HCT116 (cell line): ENCODE data around the gene BMPER. TPM values are rescaled to one million over a fixed set of nuclear protein-coding genes. Genes with fewer than 3 reads are reported as not detected.

Source experiments
- ATAC-seq: fragments of 200-7000 bp; cut with Tn5 transposase; 2 replicates; pipeline ENCODE4 v1.9.1; 2020; ENCODE audit warnings: mild to moderate bottlenecking, moderate library complexity
- BruUV-seq: library from RNA; stranded (reverse); fragments of 400-500 nt; replicated peaks from 2 replicates; lab custom pipeline; 2021; lab: Mats Ljungman, UMichigan
- CTCF ChIA-PET: fragments of 300-600 bp; sonication (Branson Sonifier 250); formaldehyde crosslinking; loops from one replicate; lab custom pipeline; 2021; ENCODE audit warnings: antibody characterized with exemption; lab: Charles Lee
- POLR2A ChIA-PET: fragments of 300-600, 350-600 bp; sonication (Branson Sonifier 250); formaldehyde crosslinking; loops from one replicate; lab custom pipeline; 2021; ENCODE audit warnings: antibody characterized with exemption; lab: Charles Lee
- RAD21 ChIA-PET, 2 experiments: fragments of 300-600 bp; sonication (Branson Sonifier 250); formaldehyde crosslinking; loops; one replicate each; lab custom pipeline; 2023; ENCODE audit warnings: low total read pairs in 2 of 2; ENCODE audit not compliant: uncharacterized antibody in 2 of 2, unreplicated experiment in 2 of 2, low non-redundant PET in 1 of 2; lab: Charles Lee
- DNase-seq: peaks from one replicate; pipeline ENCODE4 v3.0.0-alpha.2; 2010; ENCODE audit warnings: low read depth, low spot score
- H2AFZ ChIP-seq: fragments of 200-600 bp; shearing (Covaris generic), sonication (generic); 2 replicates; pipeline ENCODE4 v1.6.1; 2017; ENCODE audit warnings: low read depth, mixed run types, mixed read lengths, antibody characterized with exemption, low read length; ENCODE audit not compliant: poor library complexity, severe bottlenecking
- H3K27ac ChIP-seq: 2 replicates; pipeline ENCODE4 v1.5.1; 2012; ENCODE audit warnings: low read depth, low read length
- H3K27me3 ChIP-seq: fragments of 200-600 bp; sonication (generic); 2 replicates; pipeline ENCODE4 v1.6.1; 2016; ENCODE audit warnings: mixed run types, low read length, mixed read lengths; ENCODE audit not compliant: insufficient read depth
- H3K36me3 ChIP-seq, 2 experiments: fragments of 200-500 bp in 1 of 2; fragments of 200-600 bp in 1 of 2; sonication (Bioruptor generic) in 1 of 2; sonication (generic) in 1 of 2; 2 replicates each; pipeline versions ENCODE4 v1.5.1 to v1.6.1; 2014 to 2016; ENCODE audit warnings: low read length in 2 of 2, inconsistent platforms in 1 of 2, mixed read lengths in 1 of 2, mixed run types in 1 of 2; ENCODE audit not compliant: insufficient read depth in 2 of 2, control insufficient read depth in 1 of 2
- H3K4me1 ChIP-seq, 2 experiments: fragments of 200-600 bp in 1 of 2; sonication (generic) in 1 of 2; 2 replicates each; pipeline versions ENCODE4 v1.5.1 to v1.6.1; 2012 to 2017; ENCODE audit warnings: low read length in 2 of 2, inconsistent platforms in 1 of 2, mild to moderate bottlenecking in 1 of 2, mixed read lengths in 1 of 2, mixed run types in 1 of 2, moderate library complexity in 1 of 2; ENCODE audit not compliant: insufficient read depth in 2 of 2, control insufficient read depth in 1 of 2
- H3K4me2 ChIP-seq: fragments of 200-600 bp; sonication (generic); 2 replicates; pipeline ENCODE4 v1.6.1; 2017; ENCODE audit warnings: mixed run types, low read length, mixed read lengths
- H3K4me3 ChIP-seq, 2 experiments: fragments of 200-600 bp in 1 of 2; sonication (generic) in 1 of 2; replicated peaks in 1 of 2; 2 replicates each; pipeline ENCODE4 v1.5.1; 2011 to 2016; ENCODE audit warnings: low read length in 2 of 2, control low read depth in 1 of 2, low read depth in 1 of 2, mild to moderate bottlenecking in 1 of 2, mixed read lengths in 1 of 2, mixed run types in 1 of 2
- H3K79me2 ChIP-seq: fragments of 200-600 bp; sonication (generic); 2 replicates; pipeline ENCODE4 v1.6.1; 2017; ENCODE audit warnings: mild to moderate bottlenecking, mixed run types, low read length, moderate library complexity, mixed read lengths; ENCODE audit not compliant: insufficient read depth
- H3K9ac ChIP-seq: fragments of 200-600 bp; sonication (generic); 2 replicates; pipeline ENCODE4 v1.6.1; 2016; ENCODE audit warnings: low read length, mixed read lengths
- H3K9me2 ChIP-seq: fragments of 200-600 bp; sonication (generic), shearing (Covaris generic); 2 replicates; pipeline ENCODE4 v1.6.1; 2017; ENCODE audit warnings: mixed run types, mild to moderate bottlenecking, moderate library complexity; ENCODE audit not compliant: insufficient read depth
- H3K9me3 ChIP-seq, 2 experiments: fragments of 200-500 bp in 1 of 2; fragments of 200-600 bp in 1 of 2; sonication (Bioruptor generic) in 1 of 2; sonication (generic) in 1 of 2; 2 replicates each; pipeline ENCODE4 v1.6.1; 2014 to 2017; ENCODE audit warnings: low read length in 2 of 2, mixed read lengths in 2 of 2, inconsistent platforms in 1 of 2, low read depth in 1 of 2, mild to moderate bottlenecking in 1 of 2, mixed run types in 1 of 2, moderate library complexity in 1 of 2; ENCODE audit not compliant: control insufficient read depth in 1 of 2, insufficient read depth in 1 of 2
- H4K20me1 ChIP-seq: fragments of 200-600 bp; sonication (generic), shearing (Covaris generic); 2 replicates; pipeline ENCODE4 v1.6.1; 2017; ENCODE audit warnings: mixed run types, mild to moderate bottlenecking, moderate library complexity; ENCODE audit not compliant: insufficient read depth
- CBX3 ChIP-seq: IDR thresholded peaks from 2 replicates; pipeline ENCODE4 v1.6.1; 2012; ENCODE audit warnings: low read depth
- ELF1 ChIP-seq: IDR thresholded peaks from 2 replicates; pipeline ENCODE4 v1.6.1; 2012; ENCODE audit warnings: low read depth, borderline replicate concordance
- FOSL1 ChIP-seq: IDR thresholded peaks from 2 replicates; pipeline ENCODE4 v1.6.1; 2012; ENCODE audit warnings: low read depth
- JUND ChIP-seq: IDR thresholded peaks from 2 replicates; pipeline ENCODE4 v1.6.1; 2012
- POLR2A ChIP-seq: IDR thresholded peaks from 2 replicates; pipeline ENCODE4 v1.7.0; 2011; ENCODE audit warnings: borderline replicate concordance; ENCODE audit not compliant: insufficient read depth, insufficient read length; ENCODE audit errors: extremely low read depth
- SP1 ChIP-seq: IDR thresholded peaks from 2 replicates; pipeline ENCODE4 v1.6.1; 2012; ENCODE audit warnings: low read depth
- SRF ChIP-seq: IDR thresholded peaks from 2 replicates; pipeline ENCODE4 v1.6.1; 2012; ENCODE audit warnings: low read depth
- ZFX ChIP-seq: fragments of 450-650 bp; IDR thresholded peaks from 2 replicates; pipeline ENCODE4 v1.6.1; 2017
- ZNF274 ChIP-seq: fragments of 200-500 bp; sonication (Bioruptor generic); IDR thresholded peaks from 2 replicates; pipeline ENCODE4 v1.6.1; 2014; ENCODE audit warnings: mild to moderate bottlenecking, low read depth, low read length, inconsistent platforms
- intact Hi-C: fragments of 100-400 bp; cut with micrococcal nuclease; formaldehyde crosslinking; loops from 2 replicates; pipeline ENCODE4 v1.10.0; 2022
- total RNA-seq: library from RNA; stranded (reverse); gene quantifications from one replicate; pipeline ENCODE4 v1.2.1, GENCODE V29; 2021; ENCODE audit not compliant: unreplicated experiment
- TF ChIP-seq, protein P1 (sequence below): IDR thresholded peaks from 2 replicates; pipeline ENCODE4 v1.6.1; 2012; ENCODE audit warnings: low read depth
- TF ChIP-seq, protein P2 (sequence below), 3 experiments: fragments of 200-600 bp in 1 of 3; sonication (generic) in 1 of 3; IDR thresholded peaks in 2 of 3; conservative IDR thresholded peaks in 1 of 3; 2 replicates each; pipeline ENCODE4 v1.5.1; 2012 to 2017; ENCODE audit warnings: low read depth in 2 of 3, low read length in 2 of 3, antibody characterized with exemption in 1 of 3, borderline replicate concordance in 1 of 3, control low read depth in 1 of 3, mild to moderate bottlenecking in 1 of 3, mixed read lengths in 1 of 3, mixed run types in 1 of 3, moderate library complexity in 1 of 3; ENCODE audit not compliant: insufficient read depth in 1 of 3

Gene BMPER
- total RNA-seq, 1 experiment from 2014 or later, result not detected

DNA sequence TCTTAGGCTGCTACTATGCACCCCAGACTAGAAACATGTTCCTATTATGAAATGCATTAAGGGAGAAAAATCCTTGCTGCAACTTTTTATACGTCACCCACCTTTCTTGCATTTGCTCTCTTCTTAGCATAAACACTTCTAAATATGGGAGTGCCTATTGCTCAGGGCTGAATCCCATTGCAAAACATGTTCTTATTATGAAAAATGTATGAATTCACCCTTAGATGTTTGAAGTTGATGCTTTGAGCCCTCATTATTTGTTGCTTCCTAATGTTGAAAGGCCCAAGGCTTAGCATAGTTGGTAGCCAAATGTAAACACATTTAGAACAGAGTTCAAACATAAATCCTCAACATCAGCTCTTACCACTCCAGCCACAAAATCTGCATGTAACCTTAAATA is 52.8 kb downstream of the BMPER start:
- Histone ChIP-seq H4K20me1 (no peaks in the 10 kb centered on the region), H3K9ac (no peak overlapping the region), H3K9me3 (no peaks in the 10 kb centered on the region), H3K9me2 (no peaks in the 10 kb centered on the region), H3K27me3 (no peaks in the 10 kb centered on the region), H3K4me1 (no peaks in the 10 kb centered on the region), H3K79me2 (no peaks in the 10 kb centered on the region), H3K4me2 (no peak overlapping the region), H3K36me3 (no peaks in the 10 kb centered on the region), H3K4me3 (no peak overlapping the region), H3K27ac (no peak overlapping the region), H2AFZ (no peak overlapping the region)
- TF ChIP-seq JUND (no peak), FOSL1 (no peak), ZNF274 (no peak), ELF1 (no peak), ZFX (no peak), POLR2A (no peak), SRF (no peak), CBX3 (no peak), SP1 (no peak)
- TF ChIP-seq, protein P1, sequence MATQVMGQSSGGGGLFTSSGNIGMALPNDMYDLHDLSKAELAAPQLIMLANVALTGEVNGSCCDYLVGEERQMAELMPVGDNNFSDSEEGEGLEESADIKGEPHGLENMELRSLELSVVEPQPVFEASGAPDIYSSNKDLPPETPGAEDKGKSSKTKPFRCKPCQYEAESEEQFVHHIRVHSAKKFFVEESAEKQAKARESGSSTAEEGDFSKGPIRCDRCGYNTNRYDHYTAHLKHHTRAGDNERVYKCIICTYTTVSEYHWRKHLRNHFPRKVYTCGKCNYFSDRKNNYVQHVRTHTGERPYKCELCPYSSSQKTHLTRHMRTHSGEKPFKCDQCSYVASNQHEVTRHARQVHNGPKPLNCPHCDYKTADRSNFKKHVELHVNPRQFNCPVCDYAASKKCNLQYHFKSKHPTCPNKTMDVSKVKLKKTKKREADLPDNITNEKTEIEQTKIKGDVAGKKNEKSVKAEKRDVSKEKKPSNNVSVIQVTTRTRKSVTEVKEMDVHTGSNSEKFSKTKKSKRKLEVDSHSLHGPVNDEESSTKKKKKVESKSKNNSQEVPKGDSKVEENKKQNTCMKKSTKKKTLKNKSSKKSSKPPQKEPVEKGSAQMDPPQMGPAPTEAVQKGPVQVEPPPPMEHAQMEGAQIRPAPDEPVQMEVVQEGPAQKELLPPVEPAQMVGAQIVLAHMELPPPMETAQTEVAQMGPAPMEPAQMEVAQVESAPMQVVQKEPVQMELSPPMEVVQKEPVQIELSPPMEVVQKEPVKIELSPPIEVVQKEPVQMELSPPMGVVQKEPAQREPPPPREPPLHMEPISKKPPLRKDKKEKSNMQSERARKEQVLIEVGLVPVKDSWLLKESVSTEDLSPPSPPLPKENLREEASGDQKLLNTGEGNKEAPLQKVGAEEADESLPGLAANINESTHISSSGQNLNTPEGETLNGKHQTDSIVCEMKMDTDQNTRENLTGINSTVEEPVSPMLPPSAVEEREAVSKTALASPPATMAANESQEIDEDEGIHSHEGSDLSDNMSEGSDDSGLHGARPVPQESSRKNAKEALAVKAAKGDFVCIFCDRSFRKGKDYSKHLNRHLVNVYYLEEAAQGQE, result no peak
- TF ChIP-seq, protein P2, sequence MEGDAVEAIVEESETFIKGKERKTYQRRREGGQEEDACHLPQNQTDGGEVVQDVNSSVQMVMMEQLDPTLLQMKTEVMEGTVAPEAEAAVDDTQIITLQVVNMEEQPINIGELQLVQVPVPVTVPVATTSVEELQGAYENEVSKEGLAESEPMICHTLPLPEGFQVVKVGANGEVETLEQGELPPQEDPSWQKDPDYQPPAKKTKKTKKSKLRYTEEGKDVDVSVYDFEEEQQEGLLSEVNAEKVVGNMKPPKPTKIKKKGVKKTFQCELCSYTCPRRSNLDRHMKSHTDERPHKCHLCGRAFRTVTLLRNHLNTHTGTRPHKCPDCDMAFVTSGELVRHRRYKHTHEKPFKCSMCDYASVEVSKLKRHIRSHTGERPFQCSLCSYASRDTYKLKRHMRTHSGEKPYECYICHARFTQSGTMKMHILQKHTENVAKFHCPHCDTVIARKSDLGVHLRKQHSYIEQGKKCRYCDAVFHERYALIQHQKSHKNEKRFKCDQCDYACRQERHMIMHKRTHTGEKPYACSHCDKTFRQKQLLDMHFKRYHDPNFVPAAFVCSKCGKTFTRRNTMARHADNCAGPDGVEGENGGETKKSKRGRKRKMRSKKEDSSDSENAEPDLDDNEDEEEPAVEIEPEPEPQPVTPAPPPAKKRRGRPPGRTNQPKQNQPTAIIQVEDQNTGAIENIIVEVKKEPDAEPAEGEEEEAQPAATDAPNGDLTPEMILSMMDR (IDR thresholded peaks at IDR 0.05 in 2 of 3, conservative IDR thresholded peaks at IDR 0.05 in 1 of 3; ENCODE audit: borderline replicate concordance in 1 of 3, insufficient read depth in 1 of 3, low read depth in 2 of 3, low read length in 2 of 3), result no peak
- no peak for DNase-seq
- CTCF ChIA-PET, result no interaction called here
- POLR2A ChIA-PET, result no interaction called here
- no peak for ATAC-seq
- intact Hi-C loops, result no loop called here
- no TSS peak for BruUV-seq
- RAD21 ChIA-PET, result no interaction called here
